Panc1 (cell line): Measurements from ENCODE around the gene NPL. TPM values are rescaled to one million over a fixed set of nuclear protein-coding genes. Genes with fewer than 3 reads are reported as not detected.

ENCODE experiments used
- ATAC-seq: fragments of 200-7000 bp; cut with Tn5 transposase; 2 replicates; pipeline ENCODE4 v1.9.1; 2020; ENCODE audit warnings: mild to moderate bottlenecking, moderate library complexity
- BruUV-seq: library from RNA; stranded (reverse); fragments of 400-500 nt; replicated peaks from 2 replicates; lab custom pipeline; 2021; lab: Mats Ljungman, UMichigan
- CTCF ChIA-PET: fragments of 300-600 bp; sonication (Branson Sonifier 250); formaldehyde crosslinking; loops from one replicate; lab custom pipeline; 2022; ENCODE audit warnings: antibody characterized with exemption; lab: Charles Lee
- POLR2A ChIA-PET: fragments of 300-600 bp; sonication (Branson Sonifier 250); formaldehyde crosslinking; loops from one replicate; lab custom pipeline; 2022; ENCODE audit warnings: antibody characterized with exemption; lab: Charles Lee
- DNase-seq: peaks from one replicate; pipeline ENCODE4 v3.0.0-alpha.2; 2010; ENCODE audit warnings: low read depth, low spot score
- H3K27ac ChIP-seq: 2 replicates; pipeline ENCODE4 v1.5.1; 2011; ENCODE audit warnings: mild to moderate bottlenecking, low read length, inconsistent platforms
- H3K27me3 ChIP-seq: fragments of 200-500 bp; sonication (Bioruptor generic); 2 replicates; pipeline ENCODE4 v1.6.0; 2014; ENCODE audit warnings: low read length, inconsistent platforms; ENCODE audit not compliant: control insufficient read depth, insufficient read depth
- H3K36me3 ChIP-seq: fragments of 200-500 bp; sonication (Bioruptor generic); 2 replicates; pipeline ENCODE4 v1.5.1; 2014; ENCODE audit warnings: inconsistent platforms, mild to moderate bottlenecking, low read length, moderate library complexity; ENCODE audit not compliant: control insufficient read depth, insufficient read depth
- H3K4me1 ChIP-seq: 2 replicates; pipeline ENCODE4 v1.5.1; 2011; ENCODE audit warnings: inconsistent platforms, mild to moderate bottlenecking, low read length, moderate library complexity; ENCODE audit not compliant: control insufficient read depth, insufficient read depth
- H3K4me3 ChIP-seq, 2 experiments: 2 replicates each; pipeline ENCODE4 v1.5.1; 2011 to 2012; ENCODE audit warnings: low read depth in 2 of 2, low read length in 2 of 2, mild to moderate bottlenecking in 2 of 2, inconsistent platforms in 1 of 2, moderate library complexity in 1 of 2
- H3K9me3 ChIP-seq: fragments of 200-500 bp; sonication (Bioruptor generic); 2 replicates; pipeline ENCODE4 v1.5.1; 2014; ENCODE audit warnings: low read depth, mild to moderate bottlenecking, inconsistent platforms, low read length, moderate library complexity; ENCODE audit not compliant: control insufficient read depth, insufficient read depth
- POLR2AphosphoS5 ChIP-seq: IDR thresholded peaks from 2 replicates; pipeline ENCODE4 v1.6.1; 2012; ENCODE audit warnings: mild to moderate bottlenecking, low read depth, low read length, moderate library complexity
- REST ChIP-seq, 2 experiments: IDR thresholded peaks; 2 replicates each; pipeline ENCODE4 v1.6.1; 2011 to 2012; ENCODE audit warnings: low read depth in 2 of 2, control low read depth in 1 of 2, low read length in 1 of 2, mild to moderate bottlenecking in 1 of 2, moderate library complexity in 1 of 2; ENCODE audit not compliant: insufficient read depth in 1 of 2
- SIN3A ChIP-seq: IDR thresholded peaks from 2 replicates; pipeline ENCODE4 v1.6.1; 2012; ENCODE audit warnings: low read depth, mild to moderate bottlenecking, low read length, moderate library complexity, borderline replicate concordance; ENCODE audit not compliant: insufficient read depth
- TCF7L2 ChIP-seq: IDR thresholded peaks from 2 replicates; pipeline ENCODE4 v1.6.1; 2011; ENCODE audit warnings: mild to moderate bottlenecking, low read depth, low read length, inconsistent platforms
- in situ Hi-C: cut with HindIII; loops from 2 replicates; pipeline ENCODE4 v1.10.0; 2016; ENCODE audit warnings: low sequenced_read_pairs, low pct_unique_long_range_greater_than_20kb
- intact Hi-C: fragments of 100-400 bp; cut with micrococcal nuclease; formaldehyde crosslinking; loops from one replicate; pipeline ENCODE4 v1.10.0; 2022; ENCODE audit not compliant: unreplicated experiment
- total RNA-seq: library from RNA; stranded (reverse); gene quantifications from one replicate; pipeline ENCODE4 v1.2.1, GENCODE V29; 2021; ENCODE audit not compliant: unreplicated experiment
- TF ChIP-seq, protein P1 (sequence below): fragments of 450-650 bp; IDR thresholded peaks from 2 replicates; pipeline ENCODE4 v1.5.1; 2017; ENCODE audit warnings: mild to moderate bottlenecking

Gene NPL
- total RNA-seq, 1 experiment from 2014 or later, result 0.90 TPM

GRCh38 chr1:182794091-182794490 lies 4.5 kb downstream of the NPL start:
- H3K4me3 ChIP-seq, result no peak overlapping the region
- in situ Hi-C loops (no loop called here), intact Hi-C loops (no loop called here)
- ChIA-PET POLR2A (no interaction called here), CTCF (no interaction called here)
- peaks cover 13% of the 10 kb centered on the region for H3K27me3 ChIP-seq
- no TSS peak for BruUV-seq
- TF ChIP-seq TCF7L2 (no peak), REST (IDR thresholded peaks at IDR 0.05; ENCODE audit: insufficient read depth in 1 of 2, low read depth in 2 of 2, low read length in 1 of 2) (no peak), SIN3A (no peak), POLR2AphosphoS5 (no peak)
- TF ChIP-seq, protein P1, sequence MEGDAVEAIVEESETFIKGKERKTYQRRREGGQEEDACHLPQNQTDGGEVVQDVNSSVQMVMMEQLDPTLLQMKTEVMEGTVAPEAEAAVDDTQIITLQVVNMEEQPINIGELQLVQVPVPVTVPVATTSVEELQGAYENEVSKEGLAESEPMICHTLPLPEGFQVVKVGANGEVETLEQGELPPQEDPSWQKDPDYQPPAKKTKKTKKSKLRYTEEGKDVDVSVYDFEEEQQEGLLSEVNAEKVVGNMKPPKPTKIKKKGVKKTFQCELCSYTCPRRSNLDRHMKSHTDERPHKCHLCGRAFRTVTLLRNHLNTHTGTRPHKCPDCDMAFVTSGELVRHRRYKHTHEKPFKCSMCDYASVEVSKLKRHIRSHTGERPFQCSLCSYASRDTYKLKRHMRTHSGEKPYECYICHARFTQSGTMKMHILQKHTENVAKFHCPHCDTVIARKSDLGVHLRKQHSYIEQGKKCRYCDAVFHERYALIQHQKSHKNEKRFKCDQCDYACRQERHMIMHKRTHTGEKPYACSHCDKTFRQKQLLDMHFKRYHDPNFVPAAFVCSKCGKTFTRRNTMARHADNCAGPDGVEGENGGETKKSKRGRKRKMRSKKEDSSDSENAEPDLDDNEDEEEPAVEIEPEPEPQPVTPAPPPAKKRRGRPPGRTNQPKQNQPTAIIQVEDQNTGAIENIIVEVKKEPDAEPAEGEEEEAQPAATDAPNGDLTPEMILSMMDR, result no peak
- H3K9me3 ChIP-seq, result no peaks in the 10 kb centered on the region
- no peaks in the 10 kb centered on the region for H3K36me3 ChIP-seq
- H3K27ac ChIP-seq, result no peak overlapping the region
- DNase-seq, result no peak
- no peaks in the 10 kb centered on the region for H3K4me1 ChIP-seq
- no peak for ATAC-seq

GRCh38 chr1:182794676-182795201 lies 5.2 kb downstream of the NPL start:
- BruUV-seq, result no TSS peak
- intact Hi-C loops, result no loop called here
- H3K4me1 ChIP-seq, result no peaks in the 10 kb centered on the region
- no peak overlapping the region for H3K27ac ChIP-seq
- H3K27me3 ChIP-seq, result peaks cover 12% of the 10 kb centered on the region
- DNase-seq, result no peak
- ChIA-PET CTCF (no interaction called here), POLR2A (no interaction called here)
- H3K9me3 ChIP-seq, result no peaks in the 10 kb centered on the region
- TF ChIP-seq TCF7L2 (no peak), REST (IDR thresholded peaks at IDR 0.05; ENCODE audit: insufficient read depth in 1 of 2, low read depth in 2 of 2, low read length in 1 of 2) (no peak), POLR2AphosphoS5 (no peak), SIN3A (no peak)
- TF ChIP-seq, protein P1, result no peak
- no peak overlapping the region for H3K4me3 ChIP-seq
- H3K36me3 ChIP-seq, result no peaks in the 10 kb centered on the region
- no peak for ATAC-seq
- in situ Hi-C loops, result no loop called here
